MM.1S (cell line): ENCODE measurements around the gene STK10.

Experiments
- DNase-seq: peaks from one replicate; pipeline ENCODE4 v3.0.0-alpha.2; 2015
- H2AFZ ChIP-seq: fragments of 300-600 bp; sonication (generic); 2 replicates; pipeline ENCODE4 v1.6.0; 2016; ENCODE audit warnings: antibody characterized with exemption, low read length
- H3F3A ChIP-seq: fragments of 300-600 bp; sonication (generic); 2 replicates; pipeline ENCODE4 v1.6.1; 2016; ENCODE audit warnings: mild to moderate bottlenecking, antibody characterized with exemption, low read length, moderate library complexity, mixed read lengths; ENCODE audit not compliant: insufficient read depth
- H3K27ac ChIP-seq: fragments of 300-600 bp; sonication (generic); 2 replicates; pipeline ENCODE4 v1.5.1; 2016; ENCODE audit warnings: mild to moderate bottlenecking, low read length
- H3K27me3 ChIP-seq: fragments of 300-600 bp; sonication (generic); replicated peaks from 2 replicates; pipeline ENCODE4 v1.6.0; 2016; ENCODE audit warnings: low read length; ENCODE audit not compliant: insufficient read depth
- H3K36me3 ChIP-seq: fragments of 300-600 bp; sonication (generic); replicated peaks from 2 replicates; pipeline ENCODE4 v1.6.1; 2016; ENCODE audit warnings: mild to moderate bottlenecking, low read length, mixed read lengths; ENCODE audit not compliant: insufficient read depth
- H3K4me1 ChIP-seq: fragments of 300-600 bp; sonication (generic); 2 replicates; pipeline ENCODE4 v1.6.1; 2016; ENCODE audit warnings: low read length, mixed read lengths
- H3K4me2 ChIP-seq: fragments of 300-600 bp; sonication (generic); 2 replicates; pipeline ENCODE4 v1.6.0; 2016; ENCODE audit warnings: low read depth, low read length
- H3K4me3 ChIP-seq: fragments of 300-600 bp; sonication (generic); 2 replicates; pipeline ENCODE4 v1.5.1; 2016; ENCODE audit warnings: low read length, mixed read lengths
- H3K79me2 ChIP-seq: fragments of 300-600 bp; sonication (generic); 2 replicates; pipeline ENCODE4 v1.6.1; 2016; ENCODE audit warnings: mixed run types, low read length, mixed read lengths
- H3K9ac ChIP-seq: fragments of 300-600 bp; sonication (generic); 2 replicates; pipeline ENCODE4 v1.6.1; 2016; ENCODE audit warnings: low read length, mixed read lengths
- H3K9me2 ChIP-seq: fragments of 300-600 bp; sonication (generic); replicated peaks from 2 replicates; pipeline ENCODE4 v1.6.1; 2016; ENCODE audit warnings: mild to moderate bottlenecking, low read length, mixed read lengths; ENCODE audit not compliant: insufficient read depth
- H3K9me3 ChIP-seq: fragments of 300-600 bp; sonication (generic); replicated peaks from 2 replicates; pipeline ENCODE4 v1.6.1; 2016; ENCODE audit warnings: mild to moderate bottlenecking, low read length, mixed read lengths; ENCODE audit not compliant: insufficient read depth
- H4K20me1 ChIP-seq: fragments of 300-600 bp; sonication (generic); 2 replicates; pipeline ENCODE4 v1.6.1; 2016; ENCODE audit warnings: mild to moderate bottlenecking, low read length, moderate library complexity, mixed read lengths; ENCODE audit not compliant: insufficient read depth
- CTCF ChIP-seq: fragments of 300-600 bp; sonication (generic); IDR thresholded peaks from 2 replicates; pipeline ENCODE4 v1.5.1; 2016; ENCODE audit warnings: antibody characterized with exemption, low read length, mixed read lengths
- EZH2 ChIP-seq: fragments of 300-600 bp; sonication (generic); optimal IDR thresholded peaks from 2 replicates; pipeline ENCODE3; 2017; ENCODE audit warnings: low read depth, mild to moderate bottlenecking, antibody characterized with exemption, low read length, mixed read lengths
- EZH2phosphoT487 ChIP-seq: fragments of 300-600 bp; sonication (generic); IDR thresholded peaks from 2 replicates; pipeline ENCODE4 v1.6.1; 2018; ENCODE audit warnings: antibody characterized with exemption, low read length

The STK10 gene

GRCh38 chr5:172140120-172140519, 47.9 kb downstream of the STK10 start:
- no peaks in the 10 kb centered on the region for H3K9me2 ChIP-seq
- no peaks in the 10 kb centered on the region for H3K4me1 ChIP-seq
- no peak for TF ChIP-seq EZH2
- no peak for TF ChIP-seq CTCF
- H2AFZ ChIP-seq: no peak overlapping the region
- no peak overlapping the region for H3K9ac ChIP-seq
- no peak overlapping the region for H3K4me3 ChIP-seq
- H3K27me3 ChIP-seq: no peaks in the 10 kb centered on the region
- H3K4me2 ChIP-seq: no peak overlapping the region
- peaks cover 85% of the 10 kb centered on the region for H3K79me2 ChIP-seq
- no peaks in the 10 kb centered on the region for H3K36me3 ChIP-seq
- H3K9me3 ChIP-seq: no peaks in the 10 kb centered on the region
- DNase-seq: no peak
- 0 out of 2 replicates have a peak, but pooled peaks cover 3% of the 10 kb centered on the region for H4K20me1 ChIP-seq
- H3F3A ChIP-seq: peaks cover 4% of the 10 kb centered on the region
- H3K27ac ChIP-seq: no peak overlapping the region

- no peak for TF ChIP-seq CTCF
- no peak for TF ChIP-seq EZH2
- TF ChIP-seq EZH2phosphoT487: no peak
- Histone ChIP-seq H3K36me3 (no peaks in the 10 kb centered on the region), H3K4me2 (no peak overlapping the region), H4K20me1 (0 out of 2 replicates have a peak, but pooled peaks cover 3% of the 10 kb centered on the region), H3K4me3 (no peak overlapping the region), H3K9ac (no peak overlapping the region), H3K79me2 (peaks cover 84% of the 10 kb centered on the region), H3K9me2 (no peaks in the 10 kb centered on the region), H3F3A (peaks cover 4% of the 10 kb centered on the region), H3K9me3 (no peaks in the 10 kb centered on the region), H3K27me3 (no peaks in the 10 kb centered on the region), H2AFZ (no peak overlapping the region), H3K27ac (no peak overlapping the region), H3K4me1 (no peaks in the 10 kb centered on the region)
- DNase-seq: no peak
These were observed 51.0 kb downstream of the STK10 start for GRCh38 chr5:172137046-172137445.

GRCh38 chr5:172133359-172134029, 54.5 kb downstream of the STK10 start:
- Histone ChIP-seq H3K9me2 (no peaks in the 10 kb centered on the region), H3K36me3 (no peaks in the 10 kb centered on the region), H3K79me2 (peaks cover 82% of the 10 kb centered on the region), H2AFZ (no peak overlapping the region), H3K9ac (no peak overlapping the region), H3K4me2 (no peak overlapping the region), H3K9me3 (no peaks in the 10 kb centered on the region), H3K4me3 (no peak overlapping the region), H3F3A (no peaks in the 10 kb centered on the region), H3K27ac (no peak overlapping the region), H4K20me1 (no peaks in the 10 kb centered on the region), H3K27me3 (no peaks in the 10 kb centered on the region), H3K4me1 (no peaks in the 10 kb centered on the region)
- DNase-seq: no peak
- TF ChIP-seq EZH2 (no peak), CTCF (no peak), EZH2phosphoT487 (no peak)
